Measurements from ENCODE around the gene AFF3.
A peak's percentile ranks its signal among the peaks of the same experiment; 100 is the strongest.

AFF3 gene

DNA sequence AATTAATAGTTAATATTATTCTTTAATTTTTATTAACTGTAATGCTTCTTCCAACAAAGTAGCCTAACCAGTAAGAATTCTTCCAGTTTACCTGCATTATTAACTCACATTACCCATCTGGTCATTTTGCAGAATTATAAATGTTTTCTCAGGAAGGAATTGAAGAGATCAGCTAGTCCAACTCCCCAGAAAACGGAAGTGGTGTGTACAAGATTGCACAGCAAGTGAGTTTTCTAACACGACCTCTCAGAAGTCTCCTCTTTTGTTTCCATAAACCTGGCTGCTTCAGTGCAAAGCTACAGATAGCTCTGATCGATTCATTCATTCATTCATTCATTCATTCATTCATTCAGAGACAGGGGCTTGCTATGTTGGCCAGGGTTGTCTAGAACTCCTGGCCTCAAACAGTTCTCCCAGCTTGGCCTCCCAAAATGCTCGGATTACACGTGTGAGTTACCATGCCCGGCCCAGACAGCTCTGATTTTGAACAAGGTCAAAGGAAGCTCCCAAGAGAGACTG lies 523.8 kb downstream of the AFF3 start:
- DNase-seq, result no peak

DNA sequence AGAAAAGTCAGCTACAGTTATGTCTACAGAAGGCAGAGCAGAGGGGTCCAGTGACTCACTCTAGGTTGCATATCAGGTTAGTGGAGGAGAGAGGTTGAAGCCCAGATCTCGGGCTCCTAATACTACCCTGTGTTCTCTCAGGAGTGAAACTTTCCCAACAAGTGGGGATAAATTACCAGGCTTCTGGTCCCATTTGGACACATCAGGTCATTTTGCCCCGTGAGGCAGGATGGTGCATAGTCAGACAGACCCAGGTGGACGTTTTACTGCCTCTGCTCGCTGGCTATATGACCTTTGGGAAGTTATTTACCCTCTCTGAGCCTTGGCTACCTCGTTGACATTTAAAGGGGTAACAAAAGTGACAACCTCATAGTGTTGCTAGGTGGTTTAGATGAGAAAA lies 524.6 kb downstream of the AFF3 start:
- no peak for DNase-seq

DNA sequence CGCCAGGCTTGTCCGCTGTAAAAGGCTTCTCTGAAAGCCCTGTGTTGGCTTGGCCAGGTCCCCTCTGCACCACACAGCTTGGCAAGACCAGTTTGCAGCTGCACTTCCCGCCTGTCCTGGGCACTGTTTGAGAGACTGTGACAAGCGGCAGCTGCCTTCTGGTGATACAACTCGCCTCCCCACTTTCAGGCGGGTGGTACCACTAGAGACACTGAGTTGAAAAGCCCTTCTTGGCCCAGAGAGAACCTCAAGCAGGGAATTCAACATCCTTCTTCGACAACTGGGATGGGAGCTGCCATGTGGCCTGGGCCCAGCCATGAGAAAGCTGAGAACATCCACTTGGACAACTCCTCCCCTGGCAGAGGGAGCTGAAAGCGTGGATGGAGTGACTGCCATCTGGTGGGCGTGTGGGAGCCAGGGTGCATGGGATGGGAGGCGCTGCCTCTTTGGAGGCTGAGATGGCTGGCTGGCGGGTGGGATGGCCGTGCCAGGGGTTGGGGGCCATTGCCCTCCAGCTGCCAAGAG lies 527.1 kb downstream of the AFF3 start:
- peak; percentile 46 for DNase-seq

DNA sequence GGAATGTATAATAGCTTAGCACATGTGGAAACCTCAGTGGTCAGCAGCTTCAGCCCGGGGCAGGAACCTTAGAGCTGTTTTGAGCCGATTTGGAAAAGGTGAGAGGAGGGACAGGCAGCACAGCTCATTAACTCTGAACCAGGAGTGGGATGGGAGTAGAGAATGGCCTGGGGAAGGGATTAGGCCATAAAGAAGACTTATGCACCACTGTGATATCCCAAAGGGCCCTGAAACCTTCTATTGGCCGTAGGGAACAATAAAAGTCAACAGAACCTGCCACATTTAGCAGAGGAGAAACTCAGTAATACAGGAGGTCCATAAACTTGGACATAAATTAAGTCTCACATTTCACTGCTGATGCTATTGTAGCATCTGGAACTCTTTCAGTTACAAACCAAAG lies 528.4 kb downstream of the AFF3 start:
- DNase-seq, result no peak

DNA sequence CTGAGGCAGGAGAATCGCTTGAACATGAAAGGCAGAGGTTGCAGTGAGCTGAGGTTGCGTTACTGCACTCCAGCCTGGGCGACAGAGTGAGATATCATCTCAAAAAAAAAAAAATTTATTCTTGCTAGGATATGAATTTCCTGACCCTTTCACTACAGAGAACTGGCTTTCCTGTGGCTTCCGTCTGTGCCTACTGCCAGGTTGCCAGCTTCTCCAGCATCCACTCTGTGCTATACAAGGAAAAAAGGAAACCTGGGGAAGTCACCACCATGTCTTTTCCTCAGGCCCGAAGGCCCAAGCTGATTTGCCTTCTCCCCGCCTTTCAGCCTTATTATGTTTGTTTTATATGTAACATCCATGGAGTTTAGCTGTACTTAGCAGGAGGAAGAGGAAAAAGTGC lies 530.6 kb downstream of the AFF3 start:
- DNase-seq, result no peak

DNA sequence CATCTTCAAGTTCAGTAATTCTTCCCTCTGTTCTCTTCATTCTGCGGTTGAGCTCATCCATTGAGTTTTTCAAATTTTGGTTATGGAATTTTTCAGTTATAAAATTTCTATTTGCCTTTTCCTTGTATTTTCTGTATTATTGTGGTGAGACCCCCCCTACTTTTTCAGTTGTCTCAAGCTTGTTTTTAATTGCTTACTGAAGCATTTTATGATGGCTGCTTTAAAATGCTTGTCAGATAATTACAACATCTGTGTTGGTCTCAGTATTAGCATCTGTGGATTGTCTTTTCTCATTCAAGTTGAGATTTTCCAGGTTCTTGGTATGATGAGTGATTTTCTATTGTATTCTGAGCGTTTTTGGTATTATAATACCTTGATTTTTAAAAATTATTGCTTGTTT lies 531.4 kb downstream of the AFF3 start:
- DNase-seq, result no peak

DNA sequence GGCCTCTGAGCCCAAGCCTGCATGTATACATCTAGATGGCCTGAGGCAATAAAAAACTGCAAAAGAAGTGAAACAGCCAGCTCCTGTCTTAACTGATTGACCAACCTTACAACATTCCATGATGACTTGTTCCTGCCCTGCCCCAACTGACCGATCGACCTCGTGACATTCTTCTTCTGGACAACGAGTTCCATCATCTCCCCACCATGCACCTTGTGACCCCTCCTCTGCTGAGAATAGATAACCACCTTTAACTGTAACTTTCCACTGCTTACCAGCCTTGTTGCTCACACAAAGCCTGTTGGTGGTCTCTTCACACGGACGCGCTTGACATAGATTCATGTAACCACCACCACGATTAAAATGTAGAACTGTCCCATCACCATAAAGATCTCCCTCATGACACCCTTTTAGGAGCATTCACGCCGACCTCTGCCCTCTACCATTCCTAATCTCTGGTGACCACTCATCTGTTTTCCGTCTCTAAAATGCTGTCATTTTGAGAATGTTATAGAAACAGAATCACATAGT lies 532.5 kb downstream of the AFF3 start:
- DNase-seq, result no peak

DNA sequence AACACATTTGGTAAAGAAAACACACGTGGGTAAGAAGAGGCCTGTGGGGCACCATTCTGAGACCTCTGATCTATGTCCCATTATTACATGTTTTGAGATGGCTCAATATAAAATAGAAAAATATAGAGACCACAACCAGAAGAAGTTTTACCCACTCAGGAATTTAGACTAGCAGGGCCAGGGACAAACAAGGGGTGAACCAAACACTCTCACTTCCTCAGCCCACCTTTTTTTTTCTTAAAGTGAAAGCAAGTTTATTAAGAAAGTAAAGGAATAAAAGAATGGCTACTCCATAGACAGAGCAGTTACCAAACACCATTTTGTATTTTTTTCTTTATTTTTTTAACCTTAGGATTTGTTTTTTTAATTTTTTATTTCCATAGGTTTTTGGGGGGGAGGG lies 533.5 kb downstream of the AFF3 start:
- no peak for DNase-seq

DNA sequence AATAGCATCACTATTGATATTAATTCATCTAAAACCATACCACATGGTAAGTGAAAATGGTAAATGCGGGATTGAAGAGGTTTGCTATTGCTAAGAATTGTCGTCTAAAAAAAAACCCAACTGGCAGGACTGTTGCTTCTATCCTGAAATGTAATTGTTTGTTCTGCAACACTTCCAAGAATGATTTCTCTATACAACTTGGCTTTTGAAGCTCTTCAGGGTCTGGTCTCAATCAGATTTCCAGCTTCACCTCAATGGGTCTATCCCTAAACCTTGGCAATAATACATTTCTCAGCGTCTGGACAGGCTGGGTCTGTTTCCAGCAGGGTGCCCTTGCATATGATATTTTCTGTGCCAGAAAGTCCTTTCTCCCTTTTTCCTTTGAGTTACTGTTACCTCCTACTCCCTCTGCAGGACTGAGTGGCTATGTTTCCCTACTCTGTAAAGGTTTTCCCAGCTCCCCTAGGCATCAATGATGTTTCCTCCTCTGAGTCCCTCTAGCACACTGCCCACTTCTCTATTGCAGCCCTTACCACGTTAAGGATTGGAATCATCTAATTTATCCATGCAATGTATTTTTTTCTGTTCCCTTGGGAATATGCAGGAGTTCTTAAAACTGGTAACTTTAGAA lies 534.4 kb downstream of the AFF3 start:
- DNase-seq, result no peak

DNA sequence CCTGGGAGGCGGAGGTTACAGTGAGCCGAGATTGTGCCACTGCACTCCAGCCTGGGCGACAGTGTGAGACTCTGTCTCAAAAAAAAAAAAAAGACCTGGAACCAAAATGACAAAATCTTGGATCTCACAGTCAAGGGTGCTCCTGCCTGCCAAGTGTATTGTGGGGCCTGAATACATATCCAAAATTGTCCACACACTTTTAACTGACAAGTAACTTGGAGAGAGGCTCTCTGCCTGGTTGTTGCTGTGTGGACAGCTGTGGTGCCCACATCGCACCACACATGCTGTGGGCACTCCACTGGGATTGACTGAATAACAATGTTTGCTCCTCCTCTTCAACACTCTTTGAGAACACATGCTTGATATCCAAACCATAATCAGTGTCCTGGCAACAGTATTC lies 534.9 kb downstream of the AFF3 start:
- DNase-seq, result no peak

DNA sequence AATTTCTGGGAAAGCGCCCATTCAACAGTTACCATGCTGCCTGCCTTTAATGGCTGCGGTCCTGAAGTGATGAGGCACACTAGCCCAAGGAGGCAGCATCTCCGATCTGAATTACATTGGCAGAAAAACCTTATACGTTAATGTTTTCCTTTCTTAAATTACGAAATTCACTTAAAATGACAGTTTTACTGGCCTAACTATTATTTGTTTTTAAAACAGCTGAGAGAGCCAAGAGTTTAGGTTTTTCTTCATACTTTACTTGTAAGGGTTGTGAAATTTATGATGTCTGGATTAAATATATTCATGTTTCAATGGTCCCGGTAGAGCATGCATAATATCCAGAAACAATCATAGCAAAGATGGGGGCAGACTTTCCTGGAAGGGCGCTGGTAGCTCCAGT lies 537.4 kb downstream of the AFF3 start:
- DNase-seq, result no peak

DNA sequence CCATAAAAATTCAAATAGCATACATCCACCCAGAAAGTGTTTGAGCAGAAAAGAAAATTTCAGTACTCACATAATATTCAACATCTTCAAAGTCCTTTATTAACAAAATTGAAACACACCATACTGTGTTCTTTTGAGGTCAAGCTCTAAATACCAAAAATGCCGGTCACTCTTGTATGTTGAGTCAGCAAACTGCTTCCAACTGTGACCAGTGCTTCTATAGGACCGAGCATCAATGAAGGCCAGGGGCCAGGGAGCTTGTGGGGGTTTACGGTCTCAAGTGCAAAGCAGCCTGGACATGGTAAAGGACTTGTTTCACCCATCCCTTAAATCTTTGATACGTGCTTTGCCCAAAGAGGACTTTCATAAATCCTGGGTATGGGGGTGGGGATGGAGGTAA lies 539.9 kb downstream of the AFF3 start:
- DNase-seq, result no peak

DNA sequence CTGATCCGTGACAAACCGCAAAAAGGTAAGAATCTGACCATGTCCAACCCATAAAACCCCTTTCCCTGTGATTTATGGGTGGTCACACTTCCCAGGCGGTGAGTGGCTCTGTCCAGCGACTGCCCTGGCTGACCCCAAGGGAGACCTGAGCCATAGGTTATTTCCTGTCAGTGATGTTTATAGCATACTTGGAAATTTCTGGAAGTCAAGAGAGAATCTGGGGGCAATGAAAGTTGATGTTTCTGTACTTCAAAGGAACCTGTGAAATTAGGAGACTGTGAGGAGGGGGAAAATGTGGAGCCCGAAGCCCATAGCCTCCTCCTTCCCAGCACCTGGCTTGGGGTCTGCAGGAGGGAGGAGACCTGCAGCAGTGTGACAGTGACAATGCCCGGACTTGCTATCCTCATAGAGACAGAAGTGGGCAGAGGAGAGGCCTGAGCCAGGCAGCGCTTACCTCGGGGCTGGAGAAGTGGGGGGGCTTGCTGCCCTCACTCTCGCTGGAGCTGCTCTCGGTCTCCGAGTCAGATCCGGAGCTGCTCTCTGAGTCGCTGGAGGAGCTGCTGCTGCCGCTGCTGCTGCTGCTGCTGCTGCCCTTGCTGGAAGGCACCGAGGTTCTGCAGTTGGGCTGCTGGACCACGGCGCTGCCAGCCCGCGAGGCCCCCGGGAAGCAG lies 541.3 kb downstream of the AFF3 start:
- DNase-seq, result no peak

DNA sequence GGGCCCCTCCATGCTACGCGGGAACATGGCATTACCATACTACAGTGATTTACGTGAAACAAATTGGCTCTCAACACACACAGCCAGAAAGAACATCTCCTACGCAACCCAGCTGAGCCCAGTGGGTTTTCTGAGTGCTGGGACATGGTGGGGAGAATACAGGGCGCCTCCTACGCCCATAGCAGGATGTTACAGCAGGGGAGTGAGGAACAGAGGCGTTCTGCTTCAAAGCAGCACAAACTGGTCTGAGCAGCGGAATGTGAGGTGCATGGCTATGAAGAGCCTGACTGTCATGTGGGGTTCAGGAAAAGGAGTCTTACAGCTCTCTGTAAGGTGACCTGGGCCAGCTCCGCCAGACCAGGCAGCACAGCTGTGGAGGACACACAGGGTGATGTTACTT lies 543.9 kb downstream of the AFF3 start:
- DNase-seq, result no peak

DNA sequence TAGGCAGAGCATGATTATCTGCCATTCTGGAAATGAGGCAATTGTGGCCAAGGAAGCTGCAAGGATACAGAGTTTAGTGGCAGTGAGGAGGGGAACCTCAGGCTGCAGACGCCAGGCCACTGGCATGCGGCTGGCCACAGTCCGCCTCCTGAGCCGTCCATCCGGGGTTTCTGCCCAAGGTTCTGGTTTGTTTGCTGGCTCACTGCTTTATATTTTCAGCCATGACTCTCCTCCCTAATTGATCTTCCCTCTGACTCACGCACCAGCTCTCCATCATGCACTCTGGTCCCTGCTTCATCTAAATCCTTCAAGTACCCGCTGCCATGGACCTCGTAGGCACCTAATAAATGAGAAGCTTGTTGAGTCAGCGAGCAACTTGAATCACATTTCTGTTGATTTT lies 544.8 kb downstream of the AFF3 start:
- DNase-seq, result no peak

DNA sequence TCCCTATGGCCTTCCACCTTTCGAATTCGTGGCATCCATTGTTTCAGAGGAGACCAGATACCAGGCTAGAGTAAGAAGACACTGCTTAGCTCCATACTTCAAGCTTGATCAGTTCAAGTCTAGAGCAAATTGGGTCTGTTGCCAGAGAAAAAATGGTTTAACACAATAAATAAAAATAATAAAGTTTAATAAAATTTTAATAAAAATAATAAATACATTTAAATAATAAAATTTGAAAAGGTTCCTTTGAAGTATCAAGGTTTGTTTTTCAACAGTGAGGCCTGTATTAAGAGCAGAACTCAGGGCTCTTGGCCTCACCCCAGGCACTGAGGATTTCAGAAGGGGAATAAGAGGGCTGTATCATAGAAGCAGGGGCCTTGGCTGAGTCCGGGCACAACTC lies 547.0 kb downstream of the AFF3 start:
- DNase-seq, result no peak

DNA sequence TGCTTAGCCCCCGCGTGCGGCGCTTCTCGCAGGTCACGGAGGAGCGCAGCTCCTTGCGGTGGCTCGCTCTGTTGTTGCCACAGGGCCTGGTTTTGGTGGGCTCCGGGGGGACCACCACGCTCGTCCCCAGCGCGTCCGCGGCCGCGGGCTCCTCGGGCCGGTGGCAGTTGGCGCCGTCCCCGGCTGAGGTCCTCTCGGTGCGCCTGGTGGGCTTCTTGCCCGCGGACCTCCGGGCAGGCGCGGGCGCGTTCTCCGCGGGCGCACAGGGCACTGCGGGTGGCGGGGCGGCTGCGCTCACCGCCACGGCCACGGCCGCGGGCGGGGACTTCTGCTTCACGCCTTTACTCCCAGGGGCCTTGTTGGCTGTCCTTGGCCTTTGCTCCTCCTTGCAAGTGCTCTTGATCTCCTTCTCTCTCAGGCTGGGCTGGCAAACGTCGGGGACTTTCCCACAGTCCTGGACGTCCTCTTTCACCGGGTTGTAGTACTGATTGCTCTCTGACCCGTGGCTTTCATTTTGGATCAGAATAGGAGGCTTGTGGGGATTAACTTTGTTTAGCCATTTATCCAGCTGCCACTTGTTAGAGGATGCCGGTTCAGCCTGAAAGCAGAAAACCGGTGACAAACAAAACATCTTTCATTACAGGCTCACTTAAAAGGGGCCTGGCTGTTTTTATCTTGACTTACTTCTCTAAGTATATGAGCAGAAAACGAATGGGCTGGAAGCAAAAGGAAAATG lies 548.5 kb downstream of the AFF3 start:
- DNase-seq, result no peak

DNA sequence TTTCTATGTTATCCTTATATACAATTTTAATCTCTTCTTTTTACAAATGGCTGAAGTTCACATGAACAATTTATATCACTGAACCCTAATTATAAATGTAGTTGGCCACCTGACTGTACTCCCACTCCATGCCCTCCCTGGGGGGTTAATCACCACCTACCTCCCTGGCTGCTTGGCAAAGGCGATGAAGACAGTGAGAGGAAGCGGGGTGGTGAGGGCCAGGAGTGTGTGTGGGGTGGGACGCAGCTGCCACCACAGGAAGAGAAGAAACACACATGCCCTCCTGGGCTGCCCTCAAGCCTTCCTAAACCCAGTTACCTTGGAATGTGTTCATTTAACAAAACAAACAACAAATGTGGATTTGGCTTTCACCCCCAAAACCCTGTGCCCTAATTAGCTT lies 565.6 kb downstream of the AFF3 start:
- no peak for DNase-seq

DNA sequence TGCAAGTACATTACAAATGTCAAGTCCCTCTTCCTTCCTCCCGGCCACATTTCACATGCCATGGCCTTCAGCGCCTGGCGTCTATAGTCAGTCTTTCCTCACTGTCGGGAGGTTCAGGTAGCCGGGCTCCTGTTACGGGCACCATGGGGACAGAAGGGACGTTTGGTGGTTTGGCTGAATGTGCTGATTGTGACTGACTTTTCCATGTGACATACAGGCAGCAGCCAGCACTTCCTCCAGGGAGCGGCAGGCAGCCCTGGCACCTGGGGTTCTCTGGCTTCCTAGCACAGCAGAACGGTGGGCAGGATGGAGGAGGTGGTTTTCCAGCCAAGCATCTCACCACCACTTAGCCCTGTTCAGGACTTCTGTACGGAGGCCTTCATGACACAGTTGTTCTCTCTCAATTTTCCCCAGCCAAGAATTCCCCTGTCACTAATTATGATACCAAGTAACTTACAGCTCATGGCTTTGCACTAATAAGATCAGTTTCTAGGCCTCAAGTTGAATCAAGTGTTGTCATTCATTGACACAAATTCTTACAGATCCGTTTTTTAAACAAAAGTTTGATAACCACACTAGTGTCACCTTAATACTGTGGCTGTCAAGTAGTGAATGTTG lies 568.6 kb downstream of the AFF3 start:
- DNase-seq, result no peak

DNA sequence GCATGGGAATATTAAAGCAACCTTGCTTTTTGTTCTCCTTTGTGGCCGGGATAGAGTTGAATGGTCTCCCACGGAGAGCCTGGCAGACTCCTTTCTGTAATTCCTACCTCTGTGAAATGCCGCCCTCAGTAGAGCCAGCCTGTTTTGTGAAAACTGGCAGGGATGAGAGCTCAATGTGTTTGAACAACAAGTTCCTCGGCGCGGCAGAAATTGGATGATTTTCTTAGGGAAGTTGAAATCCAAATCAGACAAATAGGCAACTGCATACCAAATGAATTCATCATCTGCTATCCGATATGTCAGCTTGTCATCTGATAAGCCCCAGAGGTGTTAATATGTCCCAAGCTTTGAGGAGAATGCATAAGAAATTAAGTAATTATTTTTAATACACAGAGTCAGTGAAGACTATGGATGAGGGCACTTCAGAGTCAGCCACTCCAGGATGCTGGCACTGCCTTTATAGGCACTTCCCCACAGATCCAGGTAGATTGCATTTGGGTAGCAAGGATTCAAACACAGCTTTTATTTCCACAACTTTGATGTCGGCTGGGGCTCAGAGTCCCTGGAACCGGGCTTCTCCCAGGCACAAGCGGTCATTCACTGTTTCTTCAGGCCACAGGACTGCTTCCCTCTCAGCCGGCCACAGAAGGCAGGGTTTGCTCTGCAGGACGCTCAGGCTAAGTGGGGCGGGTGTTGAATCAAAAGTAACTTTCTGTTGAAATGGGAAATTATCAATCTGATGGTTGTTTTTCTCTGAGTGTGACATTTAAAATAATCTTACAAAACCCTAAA lies 569.8 kb downstream of the AFF3 start:
- peak; percentile 24 for DNase-seq

DNA sequence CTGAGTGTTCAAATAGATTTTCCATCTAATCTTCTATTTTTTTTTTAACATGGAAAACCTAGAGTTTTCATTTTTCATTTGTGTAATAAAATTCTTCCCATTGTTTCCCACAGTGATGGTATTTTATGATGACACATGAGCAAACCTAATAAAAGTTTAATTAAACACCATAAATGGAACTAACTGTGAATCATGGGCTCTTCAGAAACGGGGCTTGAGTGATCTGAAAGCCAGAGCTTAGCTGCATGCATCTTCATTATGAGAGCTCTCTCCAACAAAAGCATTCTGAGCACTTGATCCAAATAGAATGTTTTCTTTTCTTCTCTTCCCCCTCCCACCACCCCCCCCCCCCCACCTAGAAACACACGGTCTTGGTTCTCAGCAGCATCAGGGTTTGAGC lies 570.4 kb downstream of the AFF3 start:
- DNase-seq, result no peak

DNA sequence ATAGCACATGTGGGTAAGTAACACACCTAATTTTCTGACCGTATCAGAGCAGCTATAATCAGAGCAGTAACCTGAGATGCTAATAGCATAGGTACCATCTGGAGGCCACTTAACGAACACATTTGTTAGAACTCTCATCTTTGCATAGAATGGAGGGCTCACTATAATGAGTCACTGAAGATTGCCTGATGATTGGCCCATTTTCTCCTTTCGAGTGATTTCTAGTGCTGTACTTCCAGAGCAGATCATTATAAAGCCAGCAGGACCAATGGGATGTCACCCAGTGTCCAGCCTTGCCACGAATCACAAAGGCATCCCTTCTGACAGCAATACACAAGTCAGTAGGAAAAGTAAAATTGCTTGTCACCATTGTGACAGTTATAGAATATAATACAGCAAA lies 570.9 kb downstream of the AFF3 start:
- DNase-seq, result peak; percentile 78
